Mucosa of rectum (tissue), 2 donors: ENCODE measurements around the gene TLR6.

Experiments used
- H3K27ac ChIP-seq, 2 donors: one replicate each; pipeline ENCODE4 v1.7.0; 2013; ENCODE audit warnings: inconsistent platforms in 2 of 2, low read depth in 2 of 2, low read length in 2 of 2
- H3K27me3 ChIP-seq, 2 donors: one replicate each; pipeline ENCODE4 v1.7.0; 2013; ENCODE audit warnings: low read length in 2 of 2; ENCODE audit not compliant: control insufficient read depth in 2 of 2, insufficient read depth in 2 of 2
- H3K36me3 ChIP-seq, 2 donors: one replicate each; pipeline ENCODE4 v1.7.0; 2013; ENCODE audit warnings: low read length in 2 of 2; ENCODE audit not compliant: control insufficient read depth in 2 of 2, insufficient read depth in 2 of 2
- H3K4me1 ChIP-seq, 2 donors: one replicate each; pipeline ENCODE4 v1.7.0; 2013; ENCODE audit warnings: low read length in 2 of 2, mild to moderate bottlenecking in 1 of 2; ENCODE audit not compliant: control insufficient read depth in 2 of 2, insufficient read depth in 2 of 2
- H3K4me3 ChIP-seq, 2 donors: one replicate each; pipeline ENCODE4 v1.7.0; 2013; ENCODE audit warnings: low read length in 2 of 2
- H3K9ac ChIP-seq, 2 donors: one replicate each; pipeline ENCODE4 v1.7.0; 2013; ENCODE audit warnings: low read length in 2 of 2, low read depth in 1 of 2, mild to moderate bottlenecking in 1 of 2
- H3K9me3 ChIP-seq, 2 donors: one replicate each; pipeline ENCODE4 v1.7.0; 2013; ENCODE audit warnings: low read length in 2 of 2; ENCODE audit not compliant: control insufficient read depth in 2 of 2
- donor health status: healthy.
- donor health status: Normal muscosa, but diverticular disease.

Gene TLR6, protein sequence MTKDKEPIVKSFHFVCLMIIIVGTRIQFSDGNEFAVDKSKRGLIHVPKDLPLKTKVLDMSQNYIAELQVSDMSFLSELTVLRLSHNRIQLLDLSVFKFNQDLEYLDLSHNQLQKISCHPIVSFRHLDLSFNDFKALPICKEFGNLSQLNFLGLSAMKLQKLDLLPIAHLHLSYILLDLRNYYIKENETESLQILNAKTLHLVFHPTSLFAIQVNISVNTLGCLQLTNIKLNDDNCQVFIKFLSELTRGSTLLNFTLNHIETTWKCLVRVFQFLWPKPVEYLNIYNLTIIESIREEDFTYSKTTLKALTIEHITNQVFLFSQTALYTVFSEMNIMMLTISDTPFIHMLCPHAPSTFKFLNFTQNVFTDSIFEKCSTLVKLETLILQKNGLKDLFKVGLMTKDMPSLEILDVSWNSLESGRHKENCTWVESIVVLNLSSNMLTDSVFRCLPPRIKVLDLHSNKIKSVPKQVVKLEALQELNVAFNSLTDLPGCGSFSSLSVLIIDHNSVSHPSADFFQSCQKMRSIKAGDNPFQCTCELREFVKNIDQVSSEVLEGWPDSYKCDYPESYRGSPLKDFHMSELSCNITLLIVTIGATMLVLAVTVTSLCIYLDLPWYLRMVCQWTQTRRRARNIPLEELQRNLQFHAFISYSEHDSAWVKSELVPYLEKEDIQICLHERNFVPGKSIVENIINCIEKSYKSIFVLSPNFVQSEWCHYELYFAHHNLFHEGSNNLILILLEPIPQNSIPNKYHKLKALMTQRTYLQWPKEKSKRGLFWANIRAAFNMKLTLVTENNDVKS

DNA sequence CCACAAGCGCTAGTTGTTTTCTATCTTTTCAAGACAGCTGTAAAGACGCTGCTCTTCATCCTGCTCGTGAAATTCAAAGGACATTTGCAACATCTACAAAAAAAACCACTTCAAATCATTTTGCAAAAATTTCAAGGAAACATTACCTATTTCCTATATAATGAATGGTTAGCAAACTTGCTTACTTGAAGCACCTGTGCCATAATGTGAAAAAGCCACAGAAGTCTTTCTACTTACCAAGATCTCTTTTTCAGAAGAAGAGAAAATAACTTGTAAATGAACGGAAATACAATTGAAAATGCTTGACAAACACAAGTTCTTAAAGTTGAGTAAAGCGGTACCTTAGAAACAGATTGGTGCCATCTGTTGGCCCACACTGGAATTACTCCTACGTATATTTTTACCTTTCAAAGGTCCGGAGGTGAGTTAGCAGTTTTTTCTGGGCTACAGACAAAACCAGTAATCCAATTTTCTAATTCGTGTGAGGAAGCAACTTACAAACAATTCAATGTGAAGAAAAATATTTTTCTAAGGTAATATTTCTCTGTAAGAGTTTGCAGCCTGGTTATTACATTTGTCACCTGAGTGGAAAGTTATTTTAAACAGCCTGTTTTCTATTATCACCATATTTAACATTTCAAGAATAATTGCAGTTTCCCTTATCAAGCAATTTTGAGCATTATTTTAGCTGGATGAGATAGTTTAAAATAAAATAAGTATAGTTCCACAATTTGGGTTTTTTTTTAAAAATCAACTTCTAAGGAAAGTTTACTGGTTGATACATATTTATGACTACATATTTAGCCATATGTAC is at the start of gene TLR6:
Gene TLR6 (minus strand): TSS at position 294 of the 814 bp plus-strand sequence. CDS start 27,344 bp downstream, outside the sequence.
- peaks cover 3 to 7% of the 10 kb centered on the region in 2 donors for H3K4me1 ChIP-seq
- peak within 1 kb of the TSS; percentile 45 to 66 for H3K9ac ChIP-seq
- peak within 1 kb of the TSS; percentile 61 to 68 for H3K27ac ChIP-seq
- H3K4me3 ChIP-seq = peak within 1 kb of the TSS; percentile 10 to 63
- no peaks in the 10 kb centered on the region for H3K36me3 ChIP-seq
- H3K9me3 ChIP-seq = no peaks in the 10 kb centered on the region
- H3K27me3 ChIP-seq = no peaks in the 10 kb centered on the region

DNA sequence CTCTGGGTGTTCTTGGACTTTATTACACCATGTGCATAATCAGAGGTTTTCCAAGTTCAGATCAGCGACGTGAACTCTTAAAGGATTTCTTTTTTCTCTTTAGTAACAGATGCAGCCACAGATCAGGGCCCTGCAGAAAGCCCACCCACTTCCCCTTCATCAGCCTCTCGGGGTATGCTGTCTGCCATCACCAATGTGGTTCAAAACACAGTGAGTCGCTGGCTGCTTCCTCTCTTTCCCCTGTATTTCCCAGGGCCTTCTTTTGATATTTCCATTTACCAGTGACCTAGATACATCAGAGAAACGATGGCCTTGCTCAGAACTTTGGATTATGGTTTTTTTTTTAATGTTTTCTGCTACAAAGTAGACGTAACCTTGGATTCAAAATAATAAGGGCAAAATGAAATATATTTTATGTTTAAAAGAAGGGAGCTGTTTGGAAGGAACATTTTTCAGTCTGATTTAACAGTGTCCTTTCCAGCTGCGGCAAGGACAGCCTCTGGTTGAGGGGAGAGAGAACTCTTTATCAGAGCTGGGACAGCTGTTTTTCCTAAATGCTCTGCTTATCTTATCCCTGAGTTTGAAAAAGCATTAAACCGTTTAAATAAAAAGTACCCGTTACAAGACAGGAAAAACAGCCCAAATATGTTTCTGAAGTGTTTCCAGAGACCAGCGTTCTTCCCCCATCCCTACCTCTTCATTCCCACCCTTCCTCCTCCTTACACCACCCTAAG is 49.2 kb upstream of the TLR6 start:
- no peak overlapping the region for H3K9ac ChIP-seq
- no peaks in the 10 kb centered on the region for H3K9me3 ChIP-seq
- H3K36me3 ChIP-seq = peaks cover 34 to 57% of the 10 kb centered on the region in 2 donors
- H3K4me3 ChIP-seq = no peak overlapping the region
- peaks cover 0 to 17% of the 10 kb centered on the region in 2 donors for H3K4me1 ChIP-seq
- H3K27ac ChIP-seq = no peak overlapping the region
- no peaks in the 10 kb centered on the region for H3K27me3 ChIP-seq

DNA sequence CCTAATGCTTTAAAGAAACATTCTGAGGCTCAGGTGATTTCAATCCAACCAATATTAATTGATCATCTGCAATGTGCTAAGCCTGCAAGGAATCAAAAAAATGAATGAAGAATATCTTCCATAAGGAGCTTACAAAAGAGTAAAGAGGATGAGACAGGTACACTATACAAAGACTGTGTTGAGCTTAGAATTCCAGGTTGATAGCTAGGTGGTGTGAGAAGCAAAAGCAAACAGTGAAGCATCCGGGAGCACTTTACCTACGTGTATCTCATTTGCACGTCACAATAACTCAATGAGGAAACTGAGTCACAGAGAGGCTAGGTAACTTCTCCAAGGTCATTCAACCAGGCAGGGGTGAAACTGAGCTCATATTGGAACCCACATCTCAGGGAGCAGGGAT is 48.1 kb upstream of the TLR6 start:
- Histone ChIP-seq H3K27ac (no peak overlapping the region), H3K9me3 (no peaks in the 10 kb centered on the region), H3K4me1 (peaks cover 0 to 17% of the 10 kb centered on the region in 2 donors), H3K27me3 (no peaks in the 10 kb centered on the region), H3K36me3 (peaks cover 29 to 47% of the 10 kb centered on the region in 2 donors), H3K4me3 (no peak overlapping the region), H3K9ac (no peak overlapping the region)

DNA sequence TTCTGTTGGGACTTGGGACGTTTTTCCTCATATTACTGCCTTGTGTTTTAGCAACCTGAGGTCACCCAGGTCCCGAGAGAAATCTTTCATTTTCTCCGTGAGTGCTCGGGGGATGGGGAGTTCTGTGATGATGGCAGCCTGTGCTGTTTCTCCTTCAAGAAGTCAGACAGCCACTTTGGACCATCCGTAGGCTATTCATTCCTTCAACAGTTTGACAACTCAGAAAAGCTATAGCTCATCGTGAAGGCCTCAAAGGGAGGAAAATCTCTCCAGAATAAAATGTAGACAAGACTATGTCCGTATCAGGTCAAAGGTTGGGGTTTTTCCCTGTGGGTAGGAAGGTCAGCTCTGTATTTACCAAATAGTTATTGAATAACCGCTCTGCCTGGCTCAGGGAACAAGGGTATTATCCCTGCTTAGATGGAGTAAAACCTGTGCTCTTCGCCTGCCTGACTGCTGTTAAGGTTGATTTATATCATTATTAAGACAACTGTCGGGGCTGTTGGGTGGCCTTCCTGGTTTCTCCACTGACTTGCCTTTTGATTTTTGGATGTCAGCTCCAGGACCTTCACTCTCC is 47.6 kb upstream of the TLR6 start:
- H3K36me3 ChIP-seq = peaks cover 25 to 45% of the 10 kb centered on the region in 2 donors

DNA sequence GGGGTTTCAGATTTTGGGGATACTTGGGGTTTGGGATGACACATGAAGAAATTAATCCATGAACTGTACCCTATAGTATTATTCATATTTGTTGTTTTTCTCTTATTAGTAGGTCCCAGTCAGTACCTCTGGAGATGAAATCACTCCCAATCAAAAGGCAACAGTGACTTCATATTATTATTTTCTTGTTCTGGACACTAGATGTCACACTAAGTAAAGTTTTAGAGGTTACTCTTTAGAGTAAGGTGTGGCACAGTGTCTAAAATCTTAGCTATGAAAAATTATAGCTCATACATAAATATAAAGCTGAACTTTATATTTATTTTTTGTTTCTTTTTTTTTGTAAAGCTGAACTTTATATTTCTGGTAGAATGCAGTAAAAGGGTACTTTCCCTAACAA is 46.1 kb upstream of the TLR6 start:
- H3K36me3 ChIP-seq = peaks cover 24 to 38% of the 10 kb centered on the region in 2 donors

More for the DNA sequence above, 47.6 kb upstream of the TLR6 start:
- Histone ChIP-seq H3K4me1 (peaks cover 0 to 17% of the 10 kb centered on the region in 2 donors), H3K27me3 (no peaks in the 10 kb centered on the region), H3K9ac (peak overlapping the region in 1 of 2 donors; percentile 3), H3K4me3 (no peak overlapping the region), H3K9me3 (no peaks in the 10 kb centered on the region), H3K27ac (no peak overlapping the region)

DNA sequence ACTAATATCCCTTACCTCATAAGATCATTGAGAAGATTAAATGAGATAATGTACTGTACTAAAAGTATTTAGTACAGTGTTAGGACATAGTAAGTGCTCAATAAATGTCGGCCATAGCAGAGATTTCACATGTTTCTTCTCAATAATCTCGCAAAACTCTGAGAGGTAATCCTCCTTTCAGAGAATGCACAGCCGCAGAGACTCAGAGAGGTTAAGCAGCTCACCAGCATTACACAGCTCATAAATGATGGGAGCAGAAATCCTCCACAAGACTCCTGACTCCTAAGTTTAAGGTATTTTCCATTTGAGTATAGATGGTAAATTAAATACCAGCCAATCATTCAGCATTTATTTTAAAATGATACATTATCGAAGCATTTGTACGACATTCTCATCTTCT is 45.6 kb upstream of the TLR6 start:
- H3K27ac ChIP-seq = no peak overlapping the region
- no peak overlapping the region for H3K9ac ChIP-seq
- no peak overlapping the region for H3K4me3 ChIP-seq
- no peaks in the 10 kb centered on the region for H3K27me3 ChIP-seq
- no peaks in the 10 kb centered on the region for H3K9me3 ChIP-seq
- H3K36me3 ChIP-seq = peaks cover 21 to 35% of the 10 kb centered on the region in 2 donors
- peaks cover 0 to 17% of the 10 kb centered on the region in 2 donors for H3K4me1 ChIP-seq

More for the DNA sequence above, 46.1 kb upstream of the TLR6 start:
- Histone ChIP-seq H3K27ac (no peak overlapping the region), H3K4me1 (peaks cover 0 to 17% of the 10 kb centered on the region in 2 donors), H3K4me3 (no peak overlapping the region), H3K9ac (no peak overlapping the region), H3K27me3 (no peaks in the 10 kb centered on the region), H3K9me3 (no peaks in the 10 kb centered on the region)

DNA sequence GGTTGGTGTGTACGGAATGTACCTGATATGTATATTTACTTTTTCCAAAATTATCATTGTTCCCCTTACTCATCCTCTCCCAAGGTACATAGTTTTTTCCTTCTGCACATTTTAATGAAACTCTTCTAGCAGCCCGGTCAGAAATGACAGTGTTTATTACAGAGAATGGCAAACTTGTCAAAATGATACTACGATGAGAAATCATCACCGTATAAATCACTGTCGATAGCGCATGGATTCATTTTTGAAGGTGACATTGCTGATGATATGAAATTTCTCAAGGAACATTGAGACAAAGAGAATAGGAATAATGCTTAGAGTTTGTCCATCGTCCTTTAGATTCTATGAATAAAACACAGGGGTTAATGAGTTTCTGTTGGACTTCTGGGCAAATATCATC is 41.6 kb upstream of the TLR6 start:
- H3K27ac ChIP-seq = no peak overlapping the region
- H3K4me1 ChIP-seq = peaks cover 0 to 7% of the 10 kb centered on the region in 2 donors
- H3K9me3 ChIP-seq = no peaks in the 10 kb centered on the region
- H3K27me3 ChIP-seq = no peaks in the 10 kb centered on the region
- no peak overlapping the region for H3K9ac ChIP-seq
- no peak overlapping the region for H3K4me3 ChIP-seq
- peaks cover 27 to 42% of the 10 kb centered on the region in 2 donors for H3K36me3 ChIP-seq

DNA sequence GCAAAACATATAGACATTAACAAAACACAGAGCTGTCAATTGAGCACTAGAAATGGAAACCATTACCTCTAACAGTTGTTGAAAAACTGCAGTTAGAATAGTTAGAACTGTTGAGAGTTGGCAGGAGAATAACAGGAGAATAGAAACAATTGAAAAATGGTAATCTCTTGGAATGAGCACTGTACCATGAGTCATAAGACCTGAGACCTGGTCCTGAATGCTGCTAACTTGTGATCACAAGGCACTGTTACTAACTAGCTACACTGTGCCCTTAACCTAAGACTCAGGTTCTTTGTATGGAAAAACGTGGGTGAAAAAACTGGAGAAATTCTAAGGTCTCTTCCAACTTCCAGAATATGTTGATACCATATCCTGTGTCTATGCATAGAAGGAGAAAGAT is 40.3 kb upstream of the TLR6 start:
- H3K9me3 ChIP-seq = no peaks in the 10 kb centered on the region
- H3K4me3 ChIP-seq = no peak overlapping the region
- H3K4me1 ChIP-seq = peaks cover 0 to 14% of the 10 kb centered on the region in 2 donors
- no peaks in the 10 kb centered on the region for H3K27me3 ChIP-seq
- H3K9ac ChIP-seq = no peak overlapping the region
- H3K36me3 ChIP-seq = peaks cover 33 to 48% of the 10 kb centered on the region in 2 donors
- no peak overlapping the region for H3K27ac ChIP-seq
